Activated CD4-positive, alpha-beta memory T cell treated with anti-CD3 and anti-CD28 coated beads, Interleukin-2, amount 10 ng/mL, durations not matched to agents 7 days and 5 days (primary cell): ENCODE results near the gene SLCO6A1. TPM values are rescaled to one million over a fixed set of nuclear protein-coding genes. Genes with fewer than 3 reads are reported as not detected.
"Not testable (repeated sequence)": the region's sequence is repeated elsewhere in the genome, so short reads cannot be mapped to it uniquely, and the experiment has no call there.

Experiments
- CTCF ChIA-PET: fragments of 350-600 bp; sonication (Branson Sonifier 250); formaldehyde crosslinking; loops from one replicate; lab custom pipeline; 2021; ENCODE audit warnings: antibody characterized with exemption, inconsistent platforms; lab: Charles Lee
- POLR2A ChIA-PET: fragments of 350-600 bp; sonication (Branson Sonifier 250); formaldehyde crosslinking; loops from one replicate; lab custom pipeline; 2021; ENCODE audit warnings: antibody characterized with exemption; lab: Charles Lee
- DNase-seq: peaks from one replicate; pipeline ENCODE4 v3.0.0-alpha.2; 2020
- H3K27ac Mint-ChIP-seq: one replicate; pipeline ENCODE4 v1.8.0; 2021; ENCODE audit warnings: mild to moderate bottlenecking, mixed read lengths
- H3K27me3 Mint-ChIP-seq: one replicate; pipeline ENCODE4 v1.8.0; 2021; ENCODE audit warnings: mixed read lengths
- H3K36me3 Mint-ChIP-seq: one replicate; pipeline ENCODE4 v1.8.0; 2021; ENCODE audit warnings: low read depth, mixed read lengths
- H3K4me1 Mint-ChIP-seq: one replicate; pipeline ENCODE4 v1.8.0; 2021; ENCODE audit warnings: mixed read lengths
- H3K4me3 Mint-ChIP-seq: one replicate; pipeline ENCODE4 v1.8.0; 2021; ENCODE audit warnings: mild to moderate bottlenecking, mixed read lengths
- H3K9me3 Mint-ChIP-seq: one replicate; pipeline ENCODE4 v1.8.0; 2021; ENCODE audit warnings: mixed read lengths
- total RNA-seq, 2 experiments: library from RNA; stranded (reverse); gene quantifications; one replicate each; pipeline ENCODE4 v1.2.3, GENCODE V29; 2021

The SLCO6A1 gene
- total RNA-seq, 2 experiments from 2014 or later, result not detected

DNA sequence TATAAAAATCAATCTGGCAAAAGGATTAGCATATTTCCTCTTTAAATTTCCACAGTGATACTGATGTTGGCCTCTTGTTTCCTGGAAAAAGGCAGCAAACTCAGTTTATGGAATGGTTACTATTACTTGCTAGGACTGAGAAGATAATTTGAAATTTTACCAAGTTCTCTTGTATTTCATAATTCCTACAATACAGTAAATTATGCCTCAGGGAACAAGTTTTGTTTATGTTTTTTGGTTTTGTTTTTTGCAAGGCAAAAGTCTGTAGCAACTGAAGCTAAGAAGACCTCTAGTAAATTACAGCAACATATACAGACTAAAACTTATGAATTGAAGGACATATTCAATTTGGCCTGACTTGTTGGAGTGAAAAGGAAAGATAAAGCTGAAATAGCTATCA is 30.2 kb upstream of the SLCO6A1 start:
- H3K4me3 Mint-ChIP-seq, result no peak overlapping the region
- POLR2A ChIA-PET, result no interaction called here
- no peak overlapping the region for H3K27ac Mint-ChIP-seq
- H3K36me3 Mint-ChIP-seq, result no peaks in the 10 kb centered on the region
- CTCF ChIA-PET, result interaction anchor here (1.4 kb wide), 1 partner anchor 17 kb away, joined by 3 read pairs; no protein-coding TSS in a partner anchor
- H3K4me1 Mint-ChIP-seq, result no peaks in the 10 kb centered on the region
- H3K9me3 Mint-ChIP-seq, result peaks cover 5% of the 10 kb centered on the region
- DNase-seq, result no peak
- peaks cover 9% of the 10 kb centered on the region for H3K27me3 Mint-ChIP-seq

DNA sequence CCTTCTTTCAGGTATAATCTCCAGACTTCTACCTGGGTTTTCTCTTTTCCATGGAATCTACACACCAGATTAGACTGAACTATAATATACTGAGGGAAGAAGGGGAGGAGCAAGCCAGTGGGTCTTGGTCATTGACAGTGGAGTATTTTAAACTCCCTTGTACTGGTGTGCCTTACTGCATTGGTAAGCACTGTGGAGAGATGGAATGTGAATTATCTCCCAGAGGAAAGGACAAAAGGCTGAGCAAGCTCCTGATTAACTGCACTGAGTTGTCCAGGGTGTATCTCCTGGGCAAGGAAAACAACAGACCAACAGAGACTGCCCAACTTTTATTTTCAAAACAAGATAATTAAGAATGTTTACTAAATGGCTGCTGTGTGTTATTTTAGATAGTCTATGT is 29.8 kb upstream of the SLCO6A1 start:
- Mint-ChIP-seq H3K27ac (no peak overlapping the region), H3K27me3 (peaks cover 9% of the 10 kb centered on the region), H3K4me1 (no peaks in the 10 kb centered on the region), H3K36me3 (no peaks in the 10 kb centered on the region), H3K4me3 (no peak overlapping the region), H3K9me3 (peaks cover 5% of the 10 kb centered on the region)
- POLR2A ChIA-PET, result no interaction called here
- CTCF ChIA-PET, result no interaction called here
- no peak for DNase-seq

DNA sequence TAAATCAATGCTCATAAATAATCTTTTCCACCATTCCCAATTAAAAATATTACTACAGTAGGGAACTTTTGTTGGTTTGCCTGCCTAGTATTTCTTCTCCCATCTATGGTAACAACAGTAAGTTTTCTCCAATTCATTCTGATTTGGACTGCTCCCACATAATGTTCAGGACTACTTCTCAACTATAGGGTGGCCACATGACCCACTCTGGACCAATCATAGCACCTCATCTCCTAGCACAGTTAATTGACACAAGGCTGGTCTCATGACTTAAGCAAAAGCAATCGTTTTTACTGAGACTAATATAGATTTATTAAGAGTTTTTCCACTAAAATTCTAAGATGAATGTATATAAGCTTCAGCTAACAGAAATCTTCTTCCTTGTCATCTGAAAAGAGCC is 28.7 kb upstream of the SLCO6A1 start:
- Mint-ChIP-seq H3K27me3 (peaks cover 9% of the 10 kb centered on the region), H3K9me3 (peaks cover 5% of the 10 kb centered on the region), H3K4me1 (peaks cover 5% of the 10 kb centered on the region), H3K4me3 (no peak overlapping the region), H3K27ac (no peak overlapping the region), H3K36me3 (no peaks in the 10 kb centered on the region)
- POLR2A ChIA-PET, result no interaction called here
- CTCF ChIA-PET, result interaction anchor here (0.6 kb wide), 1 partner anchor 155 kb away, joined by 3 read pairs; no protein-coding TSS in a partner anchor
- no peak for DNase-seq

DNA sequence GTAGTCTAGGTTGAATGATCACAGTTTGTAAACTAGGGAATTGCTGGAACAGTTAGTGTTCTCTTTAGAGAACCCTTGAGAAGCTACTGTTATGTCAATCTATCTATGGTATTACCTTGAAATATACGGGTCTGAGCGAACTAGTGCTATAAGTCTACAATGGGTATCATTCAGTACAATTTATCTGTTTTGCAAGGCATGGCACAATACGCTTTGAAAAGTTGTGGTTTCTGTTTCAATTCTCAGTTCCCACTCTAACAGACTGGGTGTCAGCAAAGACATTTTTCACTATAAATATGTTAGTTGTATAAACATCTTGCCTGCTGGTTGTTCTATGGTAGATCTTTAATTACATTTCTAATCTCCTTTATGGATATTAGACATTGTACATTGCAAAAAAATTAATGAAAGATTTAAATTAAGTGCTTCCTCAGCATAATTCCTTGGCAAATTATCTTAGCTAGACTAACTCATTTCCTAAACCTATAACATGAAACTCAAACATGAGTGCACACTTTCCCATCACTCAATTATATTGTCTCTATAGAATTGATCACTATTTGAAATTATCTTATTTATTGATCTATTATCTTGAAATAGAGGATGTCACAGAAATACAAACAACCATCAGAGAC is 24.9 kb upstream of the SLCO6A1 start:
- no peak for DNase-seq
- no peak overlapping the region for H3K27ac Mint-ChIP-seq
- POLR2A ChIA-PET, result no interaction called here
- CTCF ChIA-PET, result no interaction called here
- peaks cover 6% of the 10 kb centered on the region for H3K27me3 Mint-ChIP-seq
- H3K36me3 Mint-ChIP-seq, result no peaks in the 10 kb centered on the region
- H3K4me3 Mint-ChIP-seq, result no peak overlapping the region
- H3K9me3 Mint-ChIP-seq, result peaks cover 5% of the 10 kb centered on the region
- H3K4me1 Mint-ChIP-seq, result peaks cover 5% of the 10 kb centered on the region

DNA sequence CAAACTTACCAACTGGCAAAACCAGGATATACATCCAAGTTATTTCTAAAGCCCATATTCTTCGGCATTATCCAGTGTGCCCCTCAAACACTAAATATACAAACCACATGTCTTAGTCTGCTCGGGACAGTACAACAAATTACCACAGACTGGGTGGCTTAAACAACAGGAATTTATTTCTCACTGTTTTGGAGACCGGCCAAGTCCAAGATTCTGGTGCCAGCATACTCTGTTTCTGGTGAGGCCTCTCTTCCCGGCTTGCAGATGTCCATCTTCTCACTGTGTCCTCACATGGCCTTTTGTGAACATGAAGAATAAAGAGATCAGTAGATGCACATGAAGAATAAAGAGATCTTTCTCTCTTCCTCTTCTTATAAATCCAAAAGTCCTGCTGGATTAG is 12.9 kb upstream of the SLCO6A1 start:
- H3K4me3 Mint-ChIP-seq, result no peak overlapping the region
- no peaks in the 10 kb centered on the region for H3K36me3 Mint-ChIP-seq
- no peak overlapping the region for H3K27ac Mint-ChIP-seq
- ChIA-PET POLR2A (no interaction called here), CTCF (no interaction called here)
- H3K4me1 Mint-ChIP-seq, result no peaks in the 10 kb centered on the region
- H3K9me3 Mint-ChIP-seq, result no peaks in the 10 kb centered on the region
- no peak for DNase-seq
- H3K27me3 Mint-ChIP-seq, result no peaks in the 10 kb centered on the region

DNA sequence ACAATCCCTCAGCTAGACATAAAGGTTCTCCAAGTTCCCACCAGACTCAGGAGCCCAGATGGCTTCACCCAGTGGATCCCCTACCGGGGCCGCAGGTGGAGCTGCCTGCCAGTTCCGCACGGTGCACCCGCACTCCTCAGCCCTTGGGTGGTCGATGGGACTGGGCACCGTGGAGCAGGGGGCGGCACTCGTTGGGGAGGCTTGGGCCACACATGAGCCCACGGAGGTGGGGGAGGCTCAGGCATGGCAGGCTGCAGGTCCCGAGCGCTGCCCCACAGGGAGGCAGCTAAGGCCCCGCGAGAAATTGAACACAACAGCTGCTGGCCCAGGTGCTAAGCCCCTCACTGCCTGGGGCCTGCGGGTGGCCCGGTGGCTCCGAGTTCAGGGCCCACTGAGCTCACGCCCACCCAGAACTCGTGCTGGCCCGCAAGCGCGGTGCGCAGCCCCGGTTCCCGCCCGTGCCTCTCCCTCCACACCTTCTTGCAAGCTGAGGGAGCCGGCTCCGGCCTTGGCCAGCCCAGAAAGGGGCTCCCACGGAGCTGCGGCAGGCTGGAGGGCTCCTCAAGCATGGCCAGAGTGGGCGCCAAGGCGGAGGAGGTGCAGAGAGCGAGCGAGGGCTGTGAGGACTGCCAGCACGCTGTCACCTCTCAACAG is 7.4 kb downstream of the SLCO6A1 start:
- H3K9me3 Mint-ChIP-seq, DNase-seq, CTCF ChIA-PET, H3K4me1 Mint-ChIP-seq, POLR2A ChIA-PET, H3K4me3 Mint-ChIP-seq, H3K36me3 Mint-ChIP-seq, H3K27ac Mint-ChIP-seq, H3K27me3 Mint-ChIP-seq: not testable (repeated sequence)

DNA sequence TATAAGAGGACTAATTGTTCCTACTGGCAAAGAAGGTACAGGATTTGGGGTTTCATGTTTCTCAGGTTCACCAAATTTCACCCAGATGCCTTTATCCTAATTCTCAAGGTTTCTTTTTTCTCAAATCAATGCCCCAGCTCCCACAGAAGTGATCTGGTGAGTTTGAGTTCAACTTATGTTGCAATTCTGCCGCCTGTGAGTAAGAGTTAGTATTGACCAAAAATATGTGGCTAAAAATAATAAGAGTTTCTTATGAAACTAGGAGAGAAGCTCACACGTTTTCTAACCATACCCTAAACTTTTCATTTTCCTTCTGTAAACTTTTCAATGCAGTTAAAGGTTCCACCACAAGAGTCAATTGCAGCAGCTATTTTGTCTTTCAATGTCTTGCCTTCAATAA is 15.1 kb downstream of the SLCO6A1 start:
- ChIA-PET CTCF (no interaction called here), POLR2A (no interaction called here)
- H3K36me3 Mint-ChIP-seq, result no peaks in the 10 kb centered on the region

DNA sequence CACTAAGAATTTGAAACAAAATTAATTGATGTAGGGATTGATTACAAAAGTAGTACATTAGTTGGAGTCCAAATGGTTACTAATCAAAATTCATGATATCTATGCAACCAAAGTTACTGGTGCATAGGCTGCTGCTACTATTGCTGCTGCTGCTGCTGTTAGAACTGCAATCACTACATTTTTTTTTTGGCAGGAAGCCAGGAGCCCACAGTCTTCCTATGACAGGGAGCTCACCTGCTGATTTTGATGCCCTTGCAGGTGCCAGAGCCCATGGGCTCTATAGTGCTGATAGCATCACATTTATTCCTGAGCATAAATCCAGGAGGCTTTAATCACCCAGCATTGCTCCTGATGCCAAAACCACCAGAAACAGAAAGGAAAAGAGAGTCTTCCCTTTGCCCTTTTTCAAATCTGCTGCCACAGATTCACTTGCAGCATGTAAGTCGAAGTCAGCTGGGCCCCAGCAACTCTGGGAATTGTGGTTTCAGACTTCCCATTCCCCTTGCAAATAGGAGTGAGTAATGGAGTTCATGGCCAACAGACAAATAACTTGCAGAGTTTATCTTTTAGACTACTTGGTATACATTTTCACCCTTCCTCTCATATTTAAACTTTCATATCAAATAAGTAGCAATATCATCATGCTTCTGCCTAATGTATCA is 17.6 kb downstream of the SLCO6A1 start:
- ChIA-PET POLR2A (no interaction called here), CTCF (no interaction called here)
- H3K4me1 Mint-ChIP-seq, result no peaks in the 10 kb centered on the region
- no peak overlapping the region for H3K4me3 Mint-ChIP-seq
- H3K27ac Mint-ChIP-seq, result no peak overlapping the region
- H3K36me3 Mint-ChIP-seq, result no peaks in the 10 kb centered on the region
- no peak for DNase-seq
- H3K9me3 Mint-ChIP-seq, result no peaks in the 10 kb centered on the region
- no peaks in the 10 kb centered on the region for H3K27me3 Mint-ChIP-seq

More for the DNA sequence above, 15.1 kb downstream of the SLCO6A1 start:
- H3K27ac Mint-ChIP-seq, result no peak overlapping the region
- H3K4me1 Mint-ChIP-seq, result no peaks in the 10 kb centered on the region
- DNase-seq, result no peak
- no peaks in the 10 kb centered on the region for H3K9me3 Mint-ChIP-seq
- H3K27me3 Mint-ChIP-seq, result peaks cover 4% of the 10 kb centered on the region
- H3K4me3 Mint-ChIP-seq, result no peak overlapping the region

DNA sequence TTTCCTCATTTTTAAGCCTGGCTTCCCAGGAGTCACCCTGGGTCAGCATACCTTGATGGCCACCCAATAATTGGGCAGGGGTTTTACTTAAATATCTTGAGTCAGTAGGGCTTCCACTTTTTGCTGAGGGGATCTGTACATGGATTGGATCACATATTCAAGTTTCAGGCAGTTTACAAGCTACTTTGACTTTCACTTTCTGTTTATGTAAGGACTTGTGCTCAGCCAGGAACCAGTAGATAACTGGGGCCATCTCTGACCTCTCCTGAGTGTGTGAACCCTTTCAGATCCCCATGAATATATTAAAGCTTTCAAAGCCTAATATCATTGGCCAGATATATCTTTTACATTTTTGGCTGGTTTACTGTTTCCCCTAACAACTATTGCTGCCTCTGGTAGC is 45.1 kb downstream of the SLCO6A1 start:
- Mint-ChIP-seq H3K36me3 (no peaks in the 10 kb centered on the region), H3K27me3 (no peaks in the 10 kb centered on the region), H3K9me3 (no peaks in the 10 kb centered on the region), H3K27ac (no peak overlapping the region), H3K4me1 (no peaks in the 10 kb centered on the region), H3K4me3 (no peak overlapping the region)
- DNase-seq, result no peak
- ChIA-PET POLR2A (no interaction called here), CTCF (no interaction called here)

DNA sequence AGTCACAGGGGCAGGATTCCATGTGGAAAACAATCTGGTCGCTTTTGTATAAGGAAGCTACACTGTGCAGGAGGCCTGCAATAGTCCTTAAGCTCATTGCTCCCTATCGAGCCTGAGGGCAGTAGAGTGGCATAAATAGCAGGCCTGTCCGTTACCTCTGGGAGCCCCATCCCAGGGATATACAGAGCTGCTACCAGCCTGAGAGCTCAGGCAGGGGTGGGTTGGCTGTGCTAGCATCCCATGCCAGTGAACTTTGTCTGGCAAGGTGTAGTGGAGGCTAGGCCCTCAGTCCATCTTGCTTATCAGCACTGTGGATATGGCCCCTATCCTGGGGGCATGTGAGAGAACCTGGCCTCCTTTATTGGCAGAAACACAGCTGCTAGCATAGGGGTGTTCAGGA is 47.7 kb downstream of the SLCO6A1 start:
- CTCF ChIA-PET, result interaction anchor here (1.0 to 1.8 kb wide), 2 partner anchors 11 to 16 kb away, joined by 3 to 5 read pairs; no protein-coding TSS in a partner anchor
- DNase-seq, result no peak
- Mint-ChIP-seq H3K27me3 (no peaks in the 10 kb centered on the region), H3K36me3 (no peaks in the 10 kb centered on the region), H3K9me3 (no peaks in the 10 kb centered on the region), H3K4me3 (no peak overlapping the region), H3K4me1 (no peaks in the 10 kb centered on the region), H3K27ac (no peak overlapping the region)
- POLR2A ChIA-PET, result no interaction called here

DNA sequence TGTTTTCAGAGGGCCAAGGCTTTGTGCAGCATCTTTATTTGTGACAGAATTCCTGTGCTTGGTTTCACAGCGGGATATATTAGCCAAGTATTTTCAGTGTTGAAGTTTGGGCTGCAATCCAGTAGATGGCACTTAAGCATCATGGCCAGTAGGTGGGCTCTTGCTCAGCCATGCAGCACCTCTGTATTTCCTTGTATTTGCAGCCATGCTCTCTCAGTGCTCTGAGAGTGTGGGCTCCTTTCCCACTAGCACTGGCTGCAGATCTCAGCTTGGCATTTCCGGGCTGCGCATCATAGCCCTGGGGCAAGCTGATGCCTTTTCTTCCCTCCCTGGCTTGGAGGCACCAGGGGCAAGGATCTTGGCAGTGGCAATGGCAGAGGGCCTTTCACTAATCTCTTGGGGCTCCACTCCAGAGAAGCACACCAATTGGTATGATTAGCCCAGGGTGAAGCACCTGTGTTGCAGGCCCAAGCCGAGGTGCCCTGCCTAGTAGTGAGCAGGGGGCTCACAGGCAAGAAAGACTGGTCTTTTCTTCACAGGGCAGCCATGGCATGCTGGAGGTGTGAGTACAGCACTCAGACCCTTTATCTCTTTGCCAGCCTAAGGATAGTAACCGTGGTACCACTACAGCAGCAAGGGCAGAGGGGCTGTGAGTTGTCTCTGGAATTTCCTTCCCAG is 48.3 kb downstream of the SLCO6A1 start:
- Mint-ChIP-seq H3K4me1 (no peaks in the 10 kb centered on the region), H3K36me3 (no peaks in the 10 kb centered on the region), H3K27me3 (no peaks in the 10 kb centered on the region), H3K27ac (no peak overlapping the region), H3K4me3 (no peak overlapping the region), H3K9me3 (no peaks in the 10 kb centered on the region)
- no peak for DNase-seq
- CTCF ChIA-PET, result interaction anchor here (1.0 kb wide), 1 partner anchor 10 kb away, joined by 3 read pairs; no protein-coding TSS in a partner anchor
- POLR2A ChIA-PET, result no interaction called here

DNA sequence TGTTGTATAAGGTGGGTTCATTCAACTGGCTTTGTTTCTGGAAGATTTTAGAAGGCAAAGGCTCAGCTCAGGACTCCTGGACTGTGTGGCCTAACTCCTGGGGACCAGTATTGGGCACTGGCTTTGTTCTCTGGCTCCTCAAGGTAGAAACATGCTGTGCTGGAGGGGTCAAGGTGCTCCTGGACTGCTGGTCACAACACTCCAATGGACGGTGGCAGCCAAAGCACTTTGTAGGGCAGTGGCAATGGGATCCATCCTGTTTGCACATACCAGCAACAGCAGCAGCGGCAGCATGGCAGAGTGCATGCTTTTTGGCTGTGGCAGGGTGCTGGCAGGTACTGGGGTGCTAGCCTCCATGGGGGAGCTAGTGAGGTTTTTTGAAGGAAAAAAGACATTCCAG is 65.3 kb downstream of the SLCO6A1 start:
- CTCF ChIA-PET, result interaction anchor here (0.7 kb wide), 1 partner anchor 371 kb away, joined by 3 read pairs; no protein-coding TSS in a partner anchor
- Mint-ChIP-seq H3K4me1 (no peaks in the 10 kb centered on the region), H3K27me3 (no peaks in the 10 kb centered on the region), H3K9me3 (no peaks in the 10 kb centered on the region), H3K36me3 (no peaks in the 10 kb centered on the region), H3K27ac (no peak overlapping the region), H3K4me3 (no peak overlapping the region)
- POLR2A ChIA-PET, result no interaction called here
- no peak for DNase-seq

DNA sequence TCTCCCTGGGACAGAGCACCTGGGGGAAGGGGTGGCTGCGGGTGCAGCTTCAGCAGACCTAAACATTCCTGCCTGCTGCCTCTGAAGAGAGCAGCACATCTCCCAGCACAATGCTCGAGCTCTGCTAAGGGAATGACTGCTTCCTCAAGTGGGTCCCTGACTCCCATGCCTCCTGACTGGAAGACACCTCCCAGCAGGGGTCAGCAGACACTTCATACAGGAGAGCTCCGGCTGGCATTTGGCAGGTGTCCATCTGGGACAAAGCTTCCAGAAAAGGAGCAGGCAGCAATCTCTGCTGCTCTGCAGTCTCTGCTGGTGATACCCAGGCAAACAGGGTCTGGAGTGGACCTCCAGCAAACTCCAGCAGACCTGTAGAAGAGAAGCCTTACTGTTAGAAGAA is 77.2 kb downstream of the SLCO6A1 start:
- Mint-ChIP-seq H3K27ac (no peak overlapping the region), H3K9me3 (peaks cover 5% of the 10 kb centered on the region), H3K36me3 (no peaks in the 10 kb centered on the region), H3K4me1 (no peaks in the 10 kb centered on the region), H3K27me3 (no peaks in the 10 kb centered on the region), H3K4me3 (no peak overlapping the region)
- ChIA-PET CTCF (no interaction called here), POLR2A (no interaction called here)
- DNase-seq, result no peak
